NB4 (cell line): ENCODE data around the gene MIDN.

ENCODE experiments used
- DNase-seq: peaks from one replicate; pipeline ENCODE4 v3.0.0; 2010; ENCODE audit warnings: low read depth
- H3K4me3 ChIP-seq: one replicate; pipeline ENCODE4 v1.5.1; 2011; ENCODE audit warnings: mild to moderate bottlenecking, low read depth, low read length, moderate library complexity
- MYC ChIP-seq: IDR thresholded peaks from 2 replicates; pipeline ENCODE4 v1.6.1; 2011; ENCODE audit warnings: low read depth, low read length
- POLR2A ChIP-seq: IDR thresholded peaks from 2 replicates; pipeline ENCODE4 v1.6.1; 2011; ENCODE audit warnings: mild to moderate bottlenecking; ENCODE audit not compliant: insufficient read length; ENCODE audit errors: extremely low read depth
- TF ChIP-seq, protein P1 (sequence below): IDR thresholded peaks from one replicate; pipeline ENCODE4 v1.5.1; 2012; ENCODE audit warnings: low read depth, low read length
- TF ChIP-seq, protein P2 (sequence below): IDR thresholded peaks from 2 replicates; pipeline ENCODE4 v1.6.1; 2011; ENCODE audit warnings: low read depth, low read length

Gene MIDN

DNA sequence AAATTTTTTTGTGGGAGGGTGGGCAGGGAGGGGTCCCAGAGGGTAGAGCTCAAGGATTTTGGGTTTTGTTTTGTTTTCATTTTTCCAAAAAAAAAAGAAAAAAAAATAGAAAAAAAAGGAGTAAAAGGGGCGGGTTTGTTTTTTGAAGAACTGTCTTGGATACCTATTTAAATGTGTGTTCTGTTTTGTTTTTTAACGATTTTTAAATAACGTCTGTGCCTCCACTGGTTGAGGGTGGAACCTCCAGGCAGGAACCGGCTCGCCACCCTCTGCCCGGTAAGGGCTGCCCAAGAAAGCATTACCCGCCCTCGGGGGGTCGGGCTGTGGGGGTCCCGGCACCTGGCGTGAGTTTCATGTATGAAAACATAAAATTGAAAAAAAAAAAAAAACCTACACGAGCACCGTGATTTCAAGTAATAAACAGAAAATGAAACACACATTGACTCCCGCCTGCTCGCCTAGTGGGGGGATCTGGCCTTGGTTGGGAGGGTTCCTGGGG lies 10.4 kb downstream of the MIDN start:
- H3K4me3 ChIP-seq = no peak overlapping the region
- DNase-seq = no peak
- TF ChIP-seq POLR2A (no peak), MYC (no peak)
- TF ChIP-seq, protein P1, sequence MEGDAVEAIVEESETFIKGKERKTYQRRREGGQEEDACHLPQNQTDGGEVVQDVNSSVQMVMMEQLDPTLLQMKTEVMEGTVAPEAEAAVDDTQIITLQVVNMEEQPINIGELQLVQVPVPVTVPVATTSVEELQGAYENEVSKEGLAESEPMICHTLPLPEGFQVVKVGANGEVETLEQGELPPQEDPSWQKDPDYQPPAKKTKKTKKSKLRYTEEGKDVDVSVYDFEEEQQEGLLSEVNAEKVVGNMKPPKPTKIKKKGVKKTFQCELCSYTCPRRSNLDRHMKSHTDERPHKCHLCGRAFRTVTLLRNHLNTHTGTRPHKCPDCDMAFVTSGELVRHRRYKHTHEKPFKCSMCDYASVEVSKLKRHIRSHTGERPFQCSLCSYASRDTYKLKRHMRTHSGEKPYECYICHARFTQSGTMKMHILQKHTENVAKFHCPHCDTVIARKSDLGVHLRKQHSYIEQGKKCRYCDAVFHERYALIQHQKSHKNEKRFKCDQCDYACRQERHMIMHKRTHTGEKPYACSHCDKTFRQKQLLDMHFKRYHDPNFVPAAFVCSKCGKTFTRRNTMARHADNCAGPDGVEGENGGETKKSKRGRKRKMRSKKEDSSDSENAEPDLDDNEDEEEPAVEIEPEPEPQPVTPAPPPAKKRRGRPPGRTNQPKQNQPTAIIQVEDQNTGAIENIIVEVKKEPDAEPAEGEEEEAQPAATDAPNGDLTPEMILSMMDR = no peak
- TF ChIP-seq, protein P2, sequence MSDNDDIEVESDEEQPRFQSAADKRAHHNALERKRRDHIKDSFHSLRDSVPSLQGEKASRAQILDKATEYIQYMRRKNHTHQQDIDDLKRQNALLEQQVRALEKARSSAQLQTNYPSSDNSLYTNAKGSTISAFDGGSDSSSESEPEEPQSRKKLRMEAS = no peak

GRCh38 chr19:1259206-1259875 lies 11.0 kb downstream of the MIDN start:
- H3K4me3 ChIP-seq = no peak overlapping the region
- DNase-seq = peak; percentile 61
- TF ChIP-seq, protein P1 = no peak
- TF ChIP-seq, protein P2 = no peak
- no peak for TF ChIP-seq POLR2A
- no peak for TF ChIP-seq MYC

GRCh38 chr19:1259876-1260748 lies 11.7 kb downstream of the MIDN start:
- no peak for DNase-seq
- no peak for TF ChIP-seq POLR2A
- no peak overlapping the region for H3K4me3 ChIP-seq

- H3K4me3 ChIP-seq = peak overlapping the region; percentile 53
- TF ChIP-seq, protein P1 = no peak
- TF ChIP-seq, protein P2 = no peak
- DNase-seq = peak; percentile 88
These were observed 12.6 kb downstream of the MIDN start for GRCh38 chr19:1260749-1261537.

DNA sequence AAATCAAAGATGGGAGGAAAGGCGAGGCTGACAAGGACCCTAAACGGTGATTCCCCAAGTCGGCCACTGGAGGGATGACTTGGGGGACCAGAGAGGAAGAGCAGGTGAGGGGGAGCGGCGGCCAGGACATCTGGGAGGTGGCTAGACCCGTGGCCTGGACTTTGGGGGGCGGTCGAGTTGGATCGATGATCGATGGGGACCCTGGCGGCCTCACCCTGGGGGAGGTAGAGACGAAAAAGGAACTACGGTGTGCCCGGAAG lies 13.1 kb downstream of the MIDN start:
- TF ChIP-seq POLR2A (no peak), MYC (no peak)
- TF ChIP-seq, protein P1 = no peak
- TF ChIP-seq, protein P2 = no peak
- H3K4me3 ChIP-seq = peak overlapping the region; percentile 53
- DNase-seq = no peak

GRCh38 chr19:1261798-1262622 lies 13.6 kb downstream of the MIDN start:
- DNase-seq = no peak
- peak overlapping the region; percentile 53 for H3K4me3 ChIP-seq
- TF ChIP-seq MYC (no peak), POLR2A (no peak)
- TF ChIP-seq, protein P1 = no peak
- TF ChIP-seq, protein P2 = no peak
